Lower leg skin (tissue), 4 donors: Measurements from ENCODE around the gene ANO1. TPM values are rescaled to one million over a fixed set of nuclear protein-coding genes. Genes with fewer than 3 reads are reported as not detected.

Experiments used
- DNase-seq, 2 donors: peaks; one replicate each; pipeline ENCODE4 v3.0.0-alpha.2; 2019; ENCODE audit warnings: low spot score in 2 of 2
- H3K4me3 ChIP-seq: fragments of 200-600 bp; sonication (generic); 2 replicates; pipeline ENCODE4 v1.5.1; 2017; ENCODE audit warnings: mild to moderate bottlenecking, low read depth; ENCODE audit not compliant: poor library complexity, severe bottlenecking
- POLR2A ChIP-seq, 2 donors: fragments of 450-650 bp; IDR thresholded peaks; one replicate each; pipeline ENCODE4 v1.6.1; 2016 to 2017; ENCODE audit warnings: antibody characterized with exemption in 2 of 2, mild to moderate bottlenecking in 1 of 2, moderate library complexity in 1 of 2
- WGBS, 2 donors: methylation state at CpG; one replicate each; pipeline ENCODE4 v1.1.5; 2018; 5-methylcytosine and 5-hydroxymethylcytosine counted together
- intact Hi-C: fragments of 100-400 bp; cut with DNase I; formaldehyde crosslinking; loops from one replicate; pipeline ENCODE4 v1.15.0; 2023; ENCODE audit warnings: low total_unique reads
- total RNA-seq, 4 donors: library from RNA; depleted of rRNA; stranded (reverse); fragments of >200 nt; gene quantifications; one replicate each; pipeline ENCODE4 v1.1.0, GENCODE V29; 2016
- TF ChIP-seq, protein P1 (sequence below), 3 donors: fragments of 450-650 bp; IDR thresholded peaks; one replicate each; pipeline ENCODE4 v1.5.1; 2016; ENCODE audit warnings: antibody characterized with exemption in 3 of 3, mild to moderate bottlenecking in 3 of 3, moderate library complexity in 2 of 3

Gene ANO1
- total RNA-seq, 4 donors from 2014 or later, result 55.1 to 106 (median 76.8) TPM

GRCh38 chr11:70118642-70119041 lies 40.5 kb downstream of the ANO1 start:
- 92 to 94% methylated on average over 1 of the region's 1 CpG for WGBS, 2 donors
- intact Hi-C loops, result no loop called here

DNA sequence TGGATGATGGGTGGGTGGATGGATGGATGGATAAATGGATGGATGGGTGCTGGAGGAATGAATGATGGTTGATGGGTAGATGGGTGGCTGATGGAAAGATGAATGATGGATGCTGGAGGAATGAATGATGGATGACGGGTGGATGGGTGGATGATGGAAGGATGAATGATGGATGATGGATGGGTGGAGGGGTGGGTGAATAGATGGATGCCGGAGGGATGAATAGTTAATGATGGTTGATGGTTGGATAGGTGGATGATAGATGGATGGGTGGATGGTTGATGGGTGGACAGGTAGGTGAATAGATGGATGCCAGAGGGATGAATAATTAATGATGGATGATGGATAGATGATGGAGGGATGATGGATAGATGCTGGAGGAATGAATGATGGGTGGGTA lies 41.4 kb downstream of the ANO1 start:
- no peak for DNase-seq
- TF ChIP-seq POLR2A (IDR thresholded peaks at IDR 0.05), result no peak
- TF ChIP-seq, protein P1, sequence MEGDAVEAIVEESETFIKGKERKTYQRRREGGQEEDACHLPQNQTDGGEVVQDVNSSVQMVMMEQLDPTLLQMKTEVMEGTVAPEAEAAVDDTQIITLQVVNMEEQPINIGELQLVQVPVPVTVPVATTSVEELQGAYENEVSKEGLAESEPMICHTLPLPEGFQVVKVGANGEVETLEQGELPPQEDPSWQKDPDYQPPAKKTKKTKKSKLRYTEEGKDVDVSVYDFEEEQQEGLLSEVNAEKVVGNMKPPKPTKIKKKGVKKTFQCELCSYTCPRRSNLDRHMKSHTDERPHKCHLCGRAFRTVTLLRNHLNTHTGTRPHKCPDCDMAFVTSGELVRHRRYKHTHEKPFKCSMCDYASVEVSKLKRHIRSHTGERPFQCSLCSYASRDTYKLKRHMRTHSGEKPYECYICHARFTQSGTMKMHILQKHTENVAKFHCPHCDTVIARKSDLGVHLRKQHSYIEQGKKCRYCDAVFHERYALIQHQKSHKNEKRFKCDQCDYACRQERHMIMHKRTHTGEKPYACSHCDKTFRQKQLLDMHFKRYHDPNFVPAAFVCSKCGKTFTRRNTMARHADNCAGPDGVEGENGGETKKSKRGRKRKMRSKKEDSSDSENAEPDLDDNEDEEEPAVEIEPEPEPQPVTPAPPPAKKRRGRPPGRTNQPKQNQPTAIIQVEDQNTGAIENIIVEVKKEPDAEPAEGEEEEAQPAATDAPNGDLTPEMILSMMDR (IDR thresholded peaks at IDR 0.05), result no peak
- intact Hi-C loops, result no loop called here
- no peak overlapping the region for H3K4me3 ChIP-seq
- 93 to 95% methylated on average over 2 of the region's 2 CpGs for WGBS, 2 donors

More at GRCh38 chr11:70118642-70119041, 40.5 kb downstream of the ANO1 start:
- no peak for TF ChIP-seq POLR2A (IDR thresholded peaks at IDR 0.05)
- TF ChIP-seq, protein P1 (IDR thresholded peaks at IDR 0.05), result no peak
- no peak for DNase-seq
- H3K4me3 ChIP-seq, result no peak overlapping the region

- no peak overlapping the region for H3K4me3 ChIP-seq
- no peak for TF ChIP-seq POLR2A (IDR thresholded peaks at IDR 0.05)
- TF ChIP-seq, protein P1 (IDR thresholded peaks at IDR 0.05), result no peak
- intact Hi-C loops, result no loop called here
- WGBS, 2 donors, result 70 to 86% methylated on average over 11 of the region's 11 CpGs
- DNase-seq, result no peak
Observed at GRCh38 chr11:70120674-70121073, 42.6 kb downstream of the ANO1 start.

DNA sequence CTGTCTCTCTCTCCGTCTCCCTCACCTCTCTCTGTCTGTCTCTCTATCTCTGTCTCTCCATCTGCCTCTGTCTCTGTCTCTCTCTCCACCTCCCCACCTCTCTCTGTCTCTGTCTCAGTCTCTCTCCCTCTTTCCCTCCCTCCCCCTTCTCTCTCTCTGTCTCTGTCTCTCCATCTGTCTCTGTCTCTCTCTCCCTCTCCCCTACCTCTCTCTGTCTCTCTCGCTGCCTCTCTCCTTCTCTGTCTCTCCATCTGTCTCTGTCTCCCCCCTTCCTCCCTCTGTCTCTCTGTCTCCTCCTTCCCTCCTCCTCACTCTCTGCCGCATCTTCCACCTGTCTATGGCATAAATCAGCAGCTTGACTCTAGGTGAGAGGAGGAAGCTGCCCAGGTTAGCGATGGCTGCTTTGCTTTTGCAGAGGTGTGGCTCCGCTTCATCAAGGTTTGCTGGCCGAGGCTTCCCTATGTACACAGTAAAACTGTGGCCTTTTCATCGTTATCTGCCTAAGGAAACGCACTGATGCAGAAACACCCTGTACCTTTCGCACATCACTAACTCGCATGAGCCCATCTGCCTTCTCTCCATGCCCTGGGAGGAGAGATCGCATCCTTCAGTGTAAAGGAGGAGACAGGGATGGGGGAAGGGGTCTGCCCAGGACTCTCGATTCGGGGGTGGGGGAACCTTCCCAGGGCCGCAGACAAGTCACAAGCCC lies 44.5 kb downstream of the ANO1 start:
- WGBS, 2 donors, result 67 to 68% methylated on average over 14 of the region's 14 CpGs
- no peak overlapping the region for H3K4me3 ChIP-seq
- DNase-seq, result no peak
- TF ChIP-seq, protein P1 (IDR thresholded peaks at IDR 0.05), result no peak
- no peak for TF ChIP-seq POLR2A (IDR thresholded peaks at IDR 0.05)
- intact Hi-C loops, result no loop called here

GRCh38 chr11:70123711-70124110 lies 45.6 kb downstream of the ANO1 start:
- TF ChIP-seq, protein P1 (IDR thresholded peaks at IDR 0.05), result no peak
- no peak for TF ChIP-seq POLR2A (IDR thresholded peaks at IDR 0.05)
- intact Hi-C loops, result no loop called here
- 35 to 44% methylated on average over 4 of the region's 4 CpGs for WGBS, 2 donors
- no peak overlapping the region for H3K4me3 ChIP-seq
- no peak for DNase-seq
